ENCODE results near the gene GRIP1.

- TF ChIP-seq, protein P1, sequence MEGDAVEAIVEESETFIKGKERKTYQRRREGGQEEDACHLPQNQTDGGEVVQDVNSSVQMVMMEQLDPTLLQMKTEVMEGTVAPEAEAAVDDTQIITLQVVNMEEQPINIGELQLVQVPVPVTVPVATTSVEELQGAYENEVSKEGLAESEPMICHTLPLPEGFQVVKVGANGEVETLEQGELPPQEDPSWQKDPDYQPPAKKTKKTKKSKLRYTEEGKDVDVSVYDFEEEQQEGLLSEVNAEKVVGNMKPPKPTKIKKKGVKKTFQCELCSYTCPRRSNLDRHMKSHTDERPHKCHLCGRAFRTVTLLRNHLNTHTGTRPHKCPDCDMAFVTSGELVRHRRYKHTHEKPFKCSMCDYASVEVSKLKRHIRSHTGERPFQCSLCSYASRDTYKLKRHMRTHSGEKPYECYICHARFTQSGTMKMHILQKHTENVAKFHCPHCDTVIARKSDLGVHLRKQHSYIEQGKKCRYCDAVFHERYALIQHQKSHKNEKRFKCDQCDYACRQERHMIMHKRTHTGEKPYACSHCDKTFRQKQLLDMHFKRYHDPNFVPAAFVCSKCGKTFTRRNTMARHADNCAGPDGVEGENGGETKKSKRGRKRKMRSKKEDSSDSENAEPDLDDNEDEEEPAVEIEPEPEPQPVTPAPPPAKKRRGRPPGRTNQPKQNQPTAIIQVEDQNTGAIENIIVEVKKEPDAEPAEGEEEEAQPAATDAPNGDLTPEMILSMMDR (IDR thresholded peaks at IDR 0.05 in 2 of 3, conservative IDR thresholded peaks at IDR 0.05 in 1 of 3; ENCODE audit: control insufficient read depth in 2 of 3, extremely low read depth in 1 of 3, insufficient read depth in 1 of 3, low read depth in 3 of 3, low read length in 3 of 3): no peak
- TF ChIP-seq EZH2 (IDR thresholded peaks at IDR 0.05; ENCODE audit: borderline replicate concordance, control insufficient read depth, low read depth, low read length) (no peak), POLR2AphosphoS5 (IDR thresholded peaks at IDR 0.05; ENCODE audit: low read length) (no peak), POLR2A (IDR thresholded peaks at IDR 0.05; ENCODE audit: low read depth, low read length) (no peak), ESRRA (IDR thresholded peaks at IDR 0.05; ENCODE audit: low read length) (no peak), IRF3 (IDR thresholded peaks at IDR 0.05) (no peak), JUND (IDR thresholded peaks at IDR 0.05; ENCODE audit: low read depth, low read length) (no peak)
Observed at GRCh38 chr12:66321435-66321834, 357.4 kb downstream of the GRIP1 start.

Data from GM12878 (cell line).